Tibial nerve (tissue), 4 donors: ENCODE data around the gene NHSL1.

Experiments used
- CTCF ChIP-seq, 5 experiments: fragments of 200-600 bp in 3 of 5; fragments of 450-650 bp in 2 of 5; sonication (generic) in 3 of 5; IDR thresholded peaks; one replicate each; pipeline ENCODE4 v1.5.1; 2016 to 2019; ENCODE audit warnings: antibody characterized with exemption in 5 of 5, mild to moderate bottlenecking in 3 of 5, moderate library complexity in 2 of 5
- EP300 ChIP-seq, 2 donors: sonication (generic); formaldehyde crosslinking; IDR thresholded peaks; one replicate each; pipeline ENCODE4 v1.6.1; 2017; ENCODE audit warnings: antibody characterized with exemption in 2 of 2, mild to moderate bottlenecking in 1 of 2
- POLR2A ChIP-seq, 2 donors: fragments of 450-650 bp; IDR thresholded peaks; one replicate each; pipeline ENCODE4 v1.6.1; 2017; ENCODE audit warnings: antibody characterized with exemption in 2 of 2, mild to moderate bottlenecking in 2 of 2, moderate library complexity in 2 of 2

GRCh38 chr6:138443979-138444378 lies 55.3 kb downstream of the NHSL1 start:
- TF ChIP-seq POLR2A (IDR thresholded peaks at IDR 0.05) (no peak), CTCF (IDR thresholded peaks at IDR 0.05) (no peak), EP300 (IDR thresholded peaks at IDR 0.05) (no peak)
